Measurements from ENCODE around the gene ASIC4.

Gene ASIC4

GRCh38 chr2:219516888-219517287 is 2.6 kb downstream of the ASIC4 start:
- DNase-seq = no peak

- DNase-seq = no peak
Observed at GRCh38 chr2:219517954-219518778, 3.9 kb downstream of the ASIC4 start.

- no peak for DNase-seq
Observed at GRCh38 chr2:219519526-219519916, 5.2 kb downstream of the ASIC4 start.

GRCh38 chr2:219520079-219520478 is 5.8 kb downstream of the ASIC4 start:
- DNase-seq = no peak

- DNase-seq = no peak
Observed at GRCh38 chr2:219521066-219521880, 7.0 kb downstream of the ASIC4 start.

- no peak for DNase-seq
Observed at GRCh38 chr2:219522111-219523030, 8.1 kb downstream of the ASIC4 start.

GRCh38 chr2:219523031-219523671 is 8.9 kb downstream of the ASIC4 start:
- DNase-seq = no peak

- no peak for DNase-seq
Observed at GRCh38 chr2:219524817-219525216, 10.5 kb downstream of the ASIC4 start.

GRCh38 chr2:219525533-219526232 is 11.4 kb downstream of the ASIC4 start:
- DNase-seq = no peak

- DNase-seq = no peak
Observed at GRCh38 chr2:219526320-219527075, 12.2 kb downstream of the ASIC4 start.

- no peak for DNase-seq
Observed at GRCh38 chr2:219527076-219527394, 12.8 kb downstream of the ASIC4 start.

- no peak for DNase-seq
Observed at GRCh38 chr2:219527472-219527871, 13.2 kb downstream of the ASIC4 start.

GRCh38 chr2:219530048-219530963 is 16.0 kb downstream of the ASIC4 start:
- DNase-seq = peak; percentile 8 to 64

GRCh38 chr2:219531639-219532377 is 17.5 kb downstream of the ASIC4 start:
- DNase-seq = no peak

GRCh38 chr2:219532378-219532649 is 18.0 kb downstream of the ASIC4 start:
- DNase-seq = no peak

GRCh38 chr2:219533930-219534661 is 19.8 kb downstream of the ASIC4 start:
- no peak for DNase-seq

- DNase-seq = no peak
Observed at GRCh38 chr2:219536425-219536824, 22.1 kb downstream of the ASIC4 start.

GRCh38 chr2:219536967-219537366 is 22.7 kb downstream of the ASIC4 start:
- no peak for DNase-seq
